ENCODE data around the gene BUD13. TPM values are rescaled to one million over a fixed set of nuclear protein-coding genes. Genes with fewer than 3 reads are reported as not detected.

BUD13 gene
- 10 to 100 TPM in 1 of 2 donors, 1 to 10 TPM in 1; 8.9 to 15.8 TPM for total RNA-seq

GRCh38 chr11:116772443-116773202 lies at the start of gene BUD13:
Gene BUD13 (minus strand): TSS chr11:116772987. CDS start chr11:116772964, 23 bp downstream.
- DNase-seq (peak; percentile 89 to 92 (median 90)), ATAC-seq (peak; percentile 95)
- TF ChIP-seq CTCF (IDR thresholded peaks at IDR 0.05) (peak in 1 of 7 experiments; percentile 27), POLR2A (IDR thresholded peaks at IDR 0.05) (peak; percentile 57 to 79 (median 74))
- intact Hi-C loops (cut with DNase I), result no loop called here
- WGBS, 2 donors, result 0% methylated on average over 28 to 73 of the region's 73 CpGs
- Histone ChIP-seq H3K4me1 (peaks cover 24% of the 10 kb centered on the region), H3K36me3 (replicated peaks in 1 of 2; ENCODE audit: insufficient read depth in 1 of 2, low read depth in 2 of 2) (peaks cover 0 to 2% of the 10 kb centered on the region in 2 donors), H3K9me3 (no peaks in the 10 kb centered on the region), H3K4me3 (peak within 1 kb of the TSS; percentile 42 to 78), H3K27ac (peak within 1 kb of the TSS; percentile 72 to 93 (median 86)), H3K27me3 (no peaks in the 10 kb centered on the region)

- 70 to 78% methylated on average over 5 of the region's 5 CpGs for WGBS, 2 donors
- ATAC-seq (no peak), DNase-seq (no peak)
- no peak overlapping the region for H3K4me3 ChIP-seq
- H3K4me1 ChIP-seq, result no peaks in the 10 kb centered on the region
- no peak for TF ChIP-seq POLR2A (IDR thresholded peaks at IDR 0.05)
- no peak for TF ChIP-seq CTCF (IDR thresholded peaks at IDR 0.05)
- H3K36me3 ChIP-seq (replicated peaks in 1 of 2; ENCODE audit: insufficient read depth in 1 of 2, low read depth in 2 of 2), result no peaks in the 10 kb centered on the region
- H3K27ac ChIP-seq, result no peak overlapping the region
- H3K27me3 ChIP-seq, result no peaks in the 10 kb centered on the region
- H3K9me3 ChIP-seq, result no peaks in the 10 kb centered on the region
- intact Hi-C loops (cut with DNase I), result no loop called here
Measured at GRCh38 chr11:116822575-116822974, 49.8 kb upstream of the BUD13 start.

GRCh38 chr11:116821050-116821918 lies 48.5 kb upstream of the BUD13 start:
- no peaks in the 10 kb centered on the region for H3K4me1 ChIP-seq
- no peak for TF ChIP-seq CTCF (IDR thresholded peaks at IDR 0.05)
- no peak for TF ChIP-seq POLR2A (IDR thresholded peaks at IDR 0.05)
- no peak overlapping the region for H3K27ac ChIP-seq
- H3K4me3 ChIP-seq, result no peak overlapping the region
- H3K36me3 ChIP-seq (replicated peaks in 1 of 2; ENCODE audit: insufficient read depth in 1 of 2, low read depth in 2 of 2), result no peaks in the 10 kb centered on the region
- DNase-seq (no peak), ATAC-seq (no peak)
- no peaks in the 10 kb centered on the region for H3K27me3 ChIP-seq
- intact Hi-C loops (cut with DNase I), result no loop called here
- no peaks in the 10 kb centered on the region for H3K9me3 ChIP-seq
- 91 to 93% methylated on average over 24 to 44 of the region's 51 CpGs for WGBS, 2 donors

GRCh38 chr11:116819049-116819448 lies 46.3 kb upstream of the BUD13 start:
- Histone ChIP-seq H3K36me3 (replicated peaks in 1 of 2; ENCODE audit: insufficient read depth in 1 of 2, low read depth in 2 of 2) (no peaks in the 10 kb centered on the region), H3K9me3 (no peaks in the 10 kb centered on the region), H3K4me3 (no peak overlapping the region), H3K27me3 (no peaks in the 10 kb centered on the region), H3K4me1 (no peaks in the 10 kb centered on the region), H3K27ac (no peak overlapping the region)
- intact Hi-C loops (cut with DNase I), result no loop called here
- DNase-seq (no peak), ATAC-seq (no peak)
- 86 to 87% methylated on average over 9 of the region's 9 CpGs for WGBS, 2 donors
- TF ChIP-seq POLR2A (IDR thresholded peaks at IDR 0.05) (no peak), CTCF (IDR thresholded peaks at IDR 0.05) (no peak)

Data from body of pancreas (tissue), 4 donors.